DLD1 (cell line): ENCODE data around the gene PPP4R2.

Experiments
- in situ Hi-C: cut with HindIII; loops from 2 replicates; pipeline ENCODE4 v1.10.0; 2017; ENCODE audit warnings: low sequenced_read_pairs

The PPP4R2 gene

GRCh38 chr3:73101881-73102280 is 105.3 kb downstream of the PPP4R2 start:
- in situ Hi-C loops, result no loop called here

- in situ Hi-C loops, result no loop called here
These were observed 110.6 kb downstream of the PPP4R2 start for GRCh38 chr3:73107215-73107614.

- in situ Hi-C loops, result no loop called here
These were observed 111.1 kb downstream of the PPP4R2 start for GRCh38 chr3:73107676-73108187.

GRCh38 chr3:73108750-73109149 is 112.1 kb downstream of the PPP4R2 start:
- in situ Hi-C loops, result no loop called here

GRCh38 chr3:73110530-73110929 is 113.9 kb downstream of the PPP4R2 start:
- in situ Hi-C loops, result no loop called here

- in situ Hi-C loops, result no loop called here
These were observed 118.1 kb downstream of the PPP4R2 start for GRCh38 chr3:73114711-73115110.

- in situ Hi-C loops, result no loop called here
These were observed 119.2 kb downstream of the PPP4R2 start for GRCh38 chr3:73115806-73116205.
